Liver (tissue), 9 donors: Measurements from ENCODE around the gene C1R. TPM values are rescaled to one million over a fixed set of nuclear protein-coding genes. Genes with fewer than 3 reads are reported as not detected.

Experiments used
- DNase-seq: peaks from one replicate; pipeline ENCODE4 v3.0.0-alpha.2; 2017; ENCODE audit warnings: low spot score
- H3K27ac ChIP-seq, 2 donors: one replicate each; pipeline ENCODE4 v1.7.0; 2013; ENCODE audit warnings: inconsistent platforms in 2 of 2, low read length in 2 of 2, control low read depth in 1 of 2, low read depth in 1 of 2, mild to moderate bottlenecking in 1 of 2
- H3K27me3 ChIP-seq, 4 donors: one replicate each; pipeline versions ENCODE4 v1.6.1 to v1.7.0; 2013; ENCODE audit warnings: low read length in 3 of 4, inconsistent platforms in 1 of 4, mild to moderate bottlenecking in 1 of 4, moderate library complexity in 1 of 4; ENCODE audit not compliant: control insufficient read depth in 4 of 4, insufficient read depth in 4 of 4
- H3K36me3 ChIP-seq, 4 donors: one replicate each; pipeline versions ENCODE4 v1.6.1 to v1.7.0; 2013; ENCODE audit warnings: low read length in 3 of 4, mild to moderate bottlenecking in 3 of 4, low read depth in 1 of 4, moderate library complexity in 1 of 4; ENCODE audit not compliant: control insufficient read depth in 4 of 4, insufficient read depth in 3 of 4
- H3K4me1 ChIP-seq, 4 donors: one replicate each; pipeline versions ENCODE4 v1.6.1 to v1.7.0; 2013; ENCODE audit warnings: low read length in 3 of 4, mild to moderate bottlenecking in 3 of 4, moderate library complexity in 1 of 4; ENCODE audit not compliant: control insufficient read depth in 4 of 4, insufficient read depth in 4 of 4
- H3K4me3 ChIP-seq, 3 donors: one replicate each; pipeline versions ENCODE4 v1.6.1 to v1.7.0; 2013; ENCODE audit warnings: low read length in 3 of 3, control low read depth in 1 of 3, low read depth in 1 of 3, mild to moderate bottlenecking in 1 of 3
- H3K9ac ChIP-seq, 2 donors: one replicate each; pipeline ENCODE4 v1.7.0; 2013; ENCODE audit warnings: low read length in 2 of 2, mild to moderate bottlenecking in 2 of 2, moderate library complexity in 2 of 2, control low read depth in 1 of 2, low read depth in 1 of 2
- H3K9me3 ChIP-seq, 4 donors: one replicate each; pipeline versions ENCODE4 v1.6.1 to v1.7.0; 2013; ENCODE audit warnings: low read length in 3 of 4; ENCODE audit not compliant: control insufficient read depth in 4 of 4
- EGR1 ChIP-seq, 2 donors: IDR thresholded peaks; 2 replicates each; pipeline ENCODE4 v1.6.1; 2016 to 2018; ENCODE audit warnings: antibody characterized with exemption in 2 of 2, low read depth in 2 of 2
- FOXA1 ChIP-seq: IDR thresholded peaks from 2 replicates; pipeline ENCODE4 v1.6.1; 2016; ENCODE audit warnings: antibody characterized with exemption
- FOXA2 ChIP-seq: IDR thresholded peaks from 2 replicates; pipeline ENCODE4 v1.6.1; 2016; ENCODE audit warnings: antibody characterized with exemption
- GABPA ChIP-seq, 2 donors: IDR thresholded peaks in 1 of 2; conservative IDR thresholded peaks in 1 of 2; 2 replicates each; pipeline ENCODE4 v1.6.1; 2016; ENCODE audit warnings: antibody characterized with exemption in 2 of 2, mild to moderate bottlenecking in 1 of 2, moderate library complexity in 1 of 2
- HNF4A ChIP-seq, 2 donors: conservative IDR thresholded peaks; 2 replicates each; pipeline ENCODE4 v1.6.1; 2016; ENCODE audit warnings: antibody characterized with exemption in 2 of 2, mild to moderate bottlenecking in 2 of 2
- HNF4G ChIP-seq: IDR thresholded peaks from 2 replicates; pipeline ENCODE4 v1.6.1; 2016; ENCODE audit warnings: antibody characterized with exemption
- JUND ChIP-seq, 2 donors: IDR thresholded peaks; 2 replicates each; pipeline ENCODE4 v1.6.1; 2016; ENCODE audit warnings: antibody characterized with exemption in 2 of 2
- NR2F2 ChIP-seq: IDR thresholded peaks from 2 replicates; pipeline ENCODE4 v1.6.1; 2016; ENCODE audit warnings: antibody characterized with exemption
- RAD21 ChIP-seq, 2 donors: IDR thresholded peaks; 2 replicates each; pipeline ENCODE4 v1.6.1; 2016; ENCODE audit warnings: antibody characterized with exemption in 2 of 2, mild to moderate bottlenecking in 2 of 2
- RXRA ChIP-seq, 2 donors: IDR thresholded peaks; 2 replicates each; pipeline ENCODE4 v1.6.1; 2017 to 2018; ENCODE audit warnings: antibody characterized with exemption in 2 of 2, mild to moderate bottlenecking in 1 of 2
- SP1 ChIP-seq: IDR thresholded peaks from 2 replicates; pipeline ENCODE4 v1.6.1; 2018; ENCODE audit warnings: antibody characterized with exemption, mild to moderate bottlenecking
- TAF1 ChIP-seq: conservative IDR thresholded peaks from 2 replicates; pipeline ENCODE4 v1.6.1; 2016; ENCODE audit warnings: antibody characterized with exemption, mild to moderate bottlenecking
- YY1 ChIP-seq: IDR thresholded peaks from 2 replicates; pipeline ENCODE4 v1.6.1; 2016; ENCODE audit warnings: antibody characterized with exemption, mild to moderate bottlenecking
- WGBS: extraction: QIAGEN DNeasy Blood & Tissue Kit; methylation state at CpG from one replicate; pipeline ENCODE4 v1.1.7; 2013; 5-methylcytosine and 5-hydroxymethylcytosine counted together
- polyA plus RNA-seq, 2 donors: library from polyadenylated mRNA; stranded (reverse) in 1 of 2; unstranded in 1 of 2; fragments of 200-250 nt in 1 of 2; fragments of >200 nt in 1 of 2; fragmentation: Nextera tagmentation in 1 of 2; extraction: Ambion mirVana in 1 of 2; gene quantifications; one replicate each; pipeline versions ENCODE4 v1.2.1 to v1.2.3, GENCODE V29; 2013 to 2015
- total RNA-seq, 2 donors: library from RNA; depleted of rRNA; stranded (reverse); fragments of >200 nt; gene quantifications; one replicate each; pipeline ENCODE4 v1.2.3, GENCODE V29; 2014
- TF ChIP-seq, protein P1 (sequence below): IDR thresholded peaks from 2 replicates; pipeline ENCODE4 v1.6.1; 2016; ENCODE audit warnings: antibody characterized with exemption, mild to moderate bottlenecking
- TF ChIP-seq, protein P2 (sequence below): IDR thresholded peaks from 2 replicates; pipeline ENCODE4 v1.6.1; 2016; ENCODE audit warnings: antibody characterized with exemption
- TF ChIP-seq, protein P3 (sequence below): IDR thresholded peaks from 2 replicates; pipeline ENCODE4 v1.6.1; 2016; ENCODE audit warnings: antibody characterized with exemption
- TF ChIP-seq, protein P4 (sequence below): fragments of 150-350 bp; IDR thresholded peaks from 2 replicates; pipeline ENCODE4 v1.5.1; 2017; ENCODE audit warnings: improper control_type of control experiment, low read depth, low read length; ENCODE audit not compliant: missing input control
- TF ChIP-seq, protein P5 (sequence below): IDR thresholded peaks from 2 replicates; pipeline ENCODE4 v1.6.1; 2016; ENCODE audit warnings: antibody characterized with exemption
- donor health status: healthy.
- donor health status: healthy.
- donor health status: healthy.
- donor health status: healthy.
- donor health status: healthy.

C1R gene
- total and polyA plus RNA-seq, 4 donors, result 211 to 1,822 (median 1,153) TPM

DNA sequence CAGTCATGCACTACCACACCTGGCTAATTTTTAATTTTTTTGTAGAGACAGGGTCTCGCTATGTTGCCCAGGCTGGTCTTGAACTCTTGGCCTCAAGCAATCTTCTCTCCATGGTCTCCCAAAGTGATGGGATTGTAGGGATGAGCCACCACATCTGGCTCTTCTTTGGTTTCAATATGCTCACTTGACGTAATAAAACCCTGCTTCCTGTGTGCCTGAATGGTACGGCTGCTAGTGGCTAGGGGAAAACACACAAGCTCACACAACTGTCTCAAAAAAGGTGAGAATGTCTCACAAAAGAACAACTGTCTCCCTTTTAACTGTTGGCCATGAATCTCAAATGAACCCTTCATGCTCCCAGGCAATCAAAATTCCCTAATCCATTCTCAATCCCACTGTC is 16.7 kb downstream of the C1R start:
- Histone ChIP-seq H3K36me3 (peaks cover 1 to 10% (median 6%) of the 10 kb centered on the region in 4 donors), H3K9me3 (no peaks in the 10 kb centered on the region), H3K9ac (no peak overlapping the region), H3K27me3 (no peaks in the 10 kb centered on the region), H3K4me3 (no peak overlapping the region), H3K27ac (no peak overlapping the region), H3K4me1 (peaks cover 7 to 52% (median 44%) of the 10 kb centered on the region in 4 donors)
- WGBS, result 90% methylated on average over 3 of the region's 3 CpGs
- no peak for DNase-seq
- no peak for TF ChIP-seq RAD21 (IDR thresholded peaks at IDR 0.05)
- TF ChIP-seq EGR1 (IDR thresholded peaks at IDR 0.05; ENCODE audit: low read depth in 2 of 2), result no peak
- TF ChIP-seq, protein P1, sequence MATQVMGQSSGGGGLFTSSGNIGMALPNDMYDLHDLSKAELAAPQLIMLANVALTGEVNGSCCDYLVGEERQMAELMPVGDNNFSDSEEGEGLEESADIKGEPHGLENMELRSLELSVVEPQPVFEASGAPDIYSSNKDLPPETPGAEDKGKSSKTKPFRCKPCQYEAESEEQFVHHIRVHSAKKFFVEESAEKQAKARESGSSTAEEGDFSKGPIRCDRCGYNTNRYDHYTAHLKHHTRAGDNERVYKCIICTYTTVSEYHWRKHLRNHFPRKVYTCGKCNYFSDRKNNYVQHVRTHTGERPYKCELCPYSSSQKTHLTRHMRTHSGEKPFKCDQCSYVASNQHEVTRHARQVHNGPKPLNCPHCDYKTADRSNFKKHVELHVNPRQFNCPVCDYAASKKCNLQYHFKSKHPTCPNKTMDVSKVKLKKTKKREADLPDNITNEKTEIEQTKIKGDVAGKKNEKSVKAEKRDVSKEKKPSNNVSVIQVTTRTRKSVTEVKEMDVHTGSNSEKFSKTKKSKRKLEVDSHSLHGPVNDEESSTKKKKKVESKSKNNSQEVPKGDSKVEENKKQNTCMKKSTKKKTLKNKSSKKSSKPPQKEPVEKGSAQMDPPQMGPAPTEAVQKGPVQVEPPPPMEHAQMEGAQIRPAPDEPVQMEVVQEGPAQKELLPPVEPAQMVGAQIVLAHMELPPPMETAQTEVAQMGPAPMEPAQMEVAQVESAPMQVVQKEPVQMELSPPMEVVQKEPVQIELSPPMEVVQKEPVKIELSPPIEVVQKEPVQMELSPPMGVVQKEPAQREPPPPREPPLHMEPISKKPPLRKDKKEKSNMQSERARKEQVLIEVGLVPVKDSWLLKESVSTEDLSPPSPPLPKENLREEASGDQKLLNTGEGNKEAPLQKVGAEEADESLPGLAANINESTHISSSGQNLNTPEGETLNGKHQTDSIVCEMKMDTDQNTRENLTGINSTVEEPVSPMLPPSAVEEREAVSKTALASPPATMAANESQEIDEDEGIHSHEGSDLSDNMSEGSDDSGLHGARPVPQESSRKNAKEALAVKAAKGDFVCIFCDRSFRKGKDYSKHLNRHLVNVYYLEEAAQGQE, result no peak
- TF ChIP-seq JUND (IDR thresholded peaks at IDR 0.05), result no peak
- TF ChIP-seq HNF4G, result no peak
- TF ChIP-seq, protein P2, sequence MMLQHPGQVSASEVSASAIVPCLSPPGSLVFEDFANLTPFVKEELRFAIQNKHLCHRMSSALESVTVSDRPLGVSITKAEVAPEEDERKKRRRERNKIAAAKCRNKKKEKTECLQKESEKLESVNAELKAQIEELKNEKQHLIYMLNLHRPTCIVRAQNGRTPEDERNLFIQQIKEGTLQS, result no peak
- TF ChIP-seq FOXA2, result no peak
- TF ChIP-seq, protein P3, sequence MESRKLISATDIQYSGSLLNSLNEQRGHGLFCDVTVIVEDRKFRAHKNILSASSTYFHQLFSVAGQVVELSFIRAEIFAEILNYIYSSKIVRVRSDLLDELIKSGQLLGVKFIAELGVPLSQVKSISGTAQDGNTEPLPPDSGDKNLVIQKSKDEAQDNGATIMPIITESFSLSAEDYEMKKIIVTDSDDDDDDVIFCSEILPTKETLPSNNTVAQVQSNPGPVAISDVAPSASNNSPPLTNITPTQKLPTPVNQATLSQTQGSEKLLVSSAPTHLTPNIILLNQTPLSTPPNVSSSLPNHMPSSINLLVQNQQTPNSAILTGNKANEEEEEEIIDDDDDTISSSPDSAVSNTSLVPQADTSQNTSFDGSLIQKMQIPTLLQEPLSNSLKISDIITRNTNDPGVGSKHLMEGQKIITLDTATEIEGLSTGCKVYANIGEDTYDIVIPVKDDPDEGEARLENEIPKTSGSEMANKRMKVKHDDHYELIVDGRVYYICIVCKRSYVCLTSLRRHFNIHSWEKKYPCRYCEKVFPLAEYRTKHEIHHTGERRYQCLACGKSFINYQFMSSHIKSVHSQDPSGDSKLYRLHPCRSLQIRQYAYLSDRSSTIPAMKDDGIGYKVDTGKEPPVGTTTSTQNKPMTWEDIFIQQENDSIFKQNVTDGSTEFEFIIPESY, result no peak
- TF ChIP-seq TAF1, result no peak
- no peak for TF ChIP-seq SP1
- no peak for TF ChIP-seq GABPA (IDR thresholded peaks at IDR 0.05 in 1 of 2, conservative IDR thresholded peaks at IDR 0.05 in 1 of 2)
- TF ChIP-seq NR2F2, result no peak
- TF ChIP-seq, protein P4, sequence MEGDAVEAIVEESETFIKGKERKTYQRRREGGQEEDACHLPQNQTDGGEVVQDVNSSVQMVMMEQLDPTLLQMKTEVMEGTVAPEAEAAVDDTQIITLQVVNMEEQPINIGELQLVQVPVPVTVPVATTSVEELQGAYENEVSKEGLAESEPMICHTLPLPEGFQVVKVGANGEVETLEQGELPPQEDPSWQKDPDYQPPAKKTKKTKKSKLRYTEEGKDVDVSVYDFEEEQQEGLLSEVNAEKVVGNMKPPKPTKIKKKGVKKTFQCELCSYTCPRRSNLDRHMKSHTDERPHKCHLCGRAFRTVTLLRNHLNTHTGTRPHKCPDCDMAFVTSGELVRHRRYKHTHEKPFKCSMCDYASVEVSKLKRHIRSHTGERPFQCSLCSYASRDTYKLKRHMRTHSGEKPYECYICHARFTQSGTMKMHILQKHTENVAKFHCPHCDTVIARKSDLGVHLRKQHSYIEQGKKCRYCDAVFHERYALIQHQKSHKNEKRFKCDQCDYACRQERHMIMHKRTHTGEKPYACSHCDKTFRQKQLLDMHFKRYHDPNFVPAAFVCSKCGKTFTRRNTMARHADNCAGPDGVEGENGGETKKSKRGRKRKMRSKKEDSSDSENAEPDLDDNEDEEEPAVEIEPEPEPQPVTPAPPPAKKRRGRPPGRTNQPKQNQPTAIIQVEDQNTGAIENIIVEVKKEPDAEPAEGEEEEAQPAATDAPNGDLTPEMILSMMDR, result no peak
- no peak for TF ChIP-seq FOXA1
- no peak for TF ChIP-seq RXRA (IDR thresholded peaks at IDR 0.05)
- TF ChIP-seq HNF4A (conservative IDR thresholded peaks at IDR 0.05), result no peak

DNA sequence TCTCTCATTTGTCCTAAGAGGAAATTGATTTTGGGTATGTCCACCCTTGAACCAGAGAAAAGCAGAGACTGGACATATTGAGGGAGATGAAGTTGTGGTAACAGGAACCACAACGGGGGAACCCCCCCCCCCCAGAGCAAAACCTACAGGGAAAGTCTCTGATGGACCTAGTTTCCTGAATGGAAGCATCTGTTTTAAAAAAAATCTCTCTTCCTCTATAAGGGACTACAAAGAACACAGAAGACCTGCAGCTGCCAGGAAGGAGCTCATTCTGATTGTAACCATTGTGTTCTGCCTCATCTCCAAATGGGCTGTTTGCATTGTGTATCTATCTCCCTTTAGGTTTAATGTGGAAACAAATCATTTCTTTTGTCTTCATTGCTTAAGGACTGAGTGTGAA is 18.3 kb downstream of the C1R start:
- H3K4me3 ChIP-seq, result no peak overlapping the region
- no peak overlapping the region for H3K9ac ChIP-seq
- H3K9me3 ChIP-seq, result no peaks in the 10 kb centered on the region
- DNase-seq, result no peak
- WGBS, result 49% methylated on average over 1 of the region's 1 CpG
- peaks cover 16 to 55% (median 46%) of the 10 kb centered on the region in 4 donors for H3K4me1 ChIP-seq
- peaks cover 2 to 21% (median 17%) of the 10 kb centered on the region in 4 donors for H3K36me3 ChIP-seq
- H3K27me3 ChIP-seq, result no peaks in the 10 kb centered on the region
- H3K27ac ChIP-seq, result no peak overlapping the region
- TF ChIP-seq EGR1 (IDR thresholded peaks at IDR 0.05; ENCODE audit: low read depth in 2 of 2) (no peak), HNF4G (no peak), HNF4A (conservative IDR thresholded peaks at IDR 0.05) (no peak), JUND (IDR thresholded peaks at IDR 0.05) (no peak), RXRA (IDR thresholded peaks at IDR 0.05) (no peak), RAD21 (IDR thresholded peaks at IDR 0.05) (no peak), NR2F2 (no peak), YY1 (no peak), GABPA (IDR thresholded peaks at IDR 0.05 in 1 of 2, conservative IDR thresholded peaks at IDR 0.05 in 1 of 2) (no peak), SP1 (no peak), FOXA2 (no peak), FOXA1 (no peak), TAF1 (no peak)
- TF ChIP-seq, protein P3, result no peak
- TF ChIP-seq, protein P4, result no peak
- TF ChIP-seq, protein P2, result no peak
- TF ChIP-seq, protein P5, sequence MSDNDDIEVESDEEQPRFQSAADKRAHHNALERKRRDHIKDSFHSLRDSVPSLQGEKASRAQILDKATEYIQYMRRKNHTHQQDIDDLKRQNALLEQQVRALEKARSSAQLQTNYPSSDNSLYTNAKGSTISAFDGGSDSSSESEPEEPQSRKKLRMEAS, result no peak
